ENCODE data around the gene EXOC2.
"Not testable (repeated sequence)": the region's sequence is repeated elsewhere in the genome, so short reads cannot be mapped to it uniquely, and the experiment has no call there.

EXOC2 gene

GRCh38 chr6:621931-622330 lies 71.0 kb downstream of the EXOC2 start:
- FAIRE-seq (no peak), DNase-seq (ENCODE audit: insufficient read length, low spot score) (no peak)
- TF ChIP-seq PAX5 (IDR thresholded peaks at IDR 0.05; ENCODE audit: insufficient read depth, low read length, severe bottlenecking) (no peak), SPI1 (IDR thresholded peaks at IDR 0.05; ENCODE audit: low read depth, low read length) (no peak), POLR2AphosphoS5 (IDR thresholded peaks at IDR 0.05; ENCODE audit: low read depth, low read length) (no peak), POU2F2 (IDR thresholded peaks at IDR 0.05; ENCODE audit: low read depth, low read length) (no peak), TAF1 (IDR thresholded peaks at IDR 0.05; ENCODE audit: low read depth, low read length) (no peak), POLR2A (IDR thresholded peaks at IDR 0.05; ENCODE audit: low read depth, low read length) (no peak)

- TF ChIP-seq POLR2AphosphoS5 (IDR thresholded peaks at IDR 0.05; ENCODE audit: low read depth, low read length) (no peak), POLR2A (IDR thresholded peaks at IDR 0.05; ENCODE audit: low read depth, low read length) (no peak), PAX5 (IDR thresholded peaks at IDR 0.05; ENCODE audit: insufficient read depth, low read length, severe bottlenecking) (no peak)
- no peak for FAIRE-seq
- no peak for DNase-seq (ENCODE audit: insufficient read length, low spot score)
Measured at GRCh38 chr6:620950-621349, 72.0 kb downstream of the EXOC2 start.

GRCh38 chr6:620166-620565 lies 72.8 kb downstream of the EXOC2 start:
- no peak for TF ChIP-seq POU2F2 (IDR thresholded peaks at IDR 0.05; ENCODE audit: low read depth, low read length)
- no peak for TF ChIP-seq POLR2A (IDR thresholded peaks at IDR 0.05; ENCODE audit: low read depth, low read length)
- TF ChIP-seq POLR2AphosphoS5 (IDR thresholded peaks at IDR 0.05; ENCODE audit: low read depth, low read length), result no peak
- no peak for TF ChIP-seq TAF1 (IDR thresholded peaks at IDR 0.05; ENCODE audit: low read depth, low read length)
- no peak for TF ChIP-seq SPI1 (IDR thresholded peaks at IDR 0.05; ENCODE audit: low read depth, low read length)
- TF ChIP-seq PAX5 (IDR thresholded peaks at IDR 0.05; ENCODE audit: insufficient read depth, low read length, severe bottlenecking), result no peak
- FAIRE-seq, result no peak
- no peak for DNase-seq (ENCODE audit: insufficient read length, low spot score)

- DNase-seq (ENCODE audit: insufficient read length, low spot score), result no peak
- FAIRE-seq, result no peak
- no peak for TF ChIP-seq TAF1 (IDR thresholded peaks at IDR 0.05; ENCODE audit: low read depth, low read length)
- TF ChIP-seq POLR2AphosphoS5 (IDR thresholded peaks at IDR 0.05; ENCODE audit: low read depth, low read length), result no peak
- TF ChIP-seq SPI1 (IDR thresholded peaks at IDR 0.05; ENCODE audit: low read depth, low read length), result no peak
- TF ChIP-seq PAX5 (IDR thresholded peaks at IDR 0.05; ENCODE audit: insufficient read depth, low read length, severe bottlenecking), result no peak
- no peak for TF ChIP-seq POLR2A (IDR thresholded peaks at IDR 0.05; ENCODE audit: low read depth, low read length)
- no peak for TF ChIP-seq POU2F2 (IDR thresholded peaks at IDR 0.05; ENCODE audit: low read depth, low read length)
Measured at GRCh38 chr6:617456-618100, 75.4 kb downstream of the EXOC2 start.

GRCh38 chr6:613981-614380 lies 79.0 kb downstream of the EXOC2 start:
- TF ChIP-seq SPI1 (IDR thresholded peaks at IDR 0.05; ENCODE audit: low read depth, low read length) (no peak), POLR2AphosphoS5 (IDR thresholded peaks at IDR 0.05; ENCODE audit: low read depth, low read length) (no peak), TAF1 (IDR thresholded peaks at IDR 0.05; ENCODE audit: low read depth, low read length) (no peak), POU2F2 (IDR thresholded peaks at IDR 0.05; ENCODE audit: low read depth, low read length) (no peak), POLR2A (IDR thresholded peaks at IDR 0.05; ENCODE audit: low read depth, low read length) (no peak), PAX5 (IDR thresholded peaks at IDR 0.05; ENCODE audit: insufficient read depth, low read length, severe bottlenecking) (no peak)
- DNase-seq (ENCODE audit: insufficient read length, low spot score) (no peak), FAIRE-seq (no peak)

- DNase-seq (ENCODE audit: insufficient read length, low spot score) (no peak), FAIRE-seq (no peak)
- no peak for TF ChIP-seq TAF1 (IDR thresholded peaks at IDR 0.05; ENCODE audit: low read depth, low read length)
- no peak for TF ChIP-seq PAX5 (IDR thresholded peaks at IDR 0.05; ENCODE audit: insufficient read depth, low read length, severe bottlenecking)
- TF ChIP-seq SPI1 (IDR thresholded peaks at IDR 0.05; ENCODE audit: low read depth, low read length), result no peak
- no peak for TF ChIP-seq POLR2A (IDR thresholded peaks at IDR 0.05; ENCODE audit: low read depth, low read length)
- no peak for TF ChIP-seq POLR2AphosphoS5 (IDR thresholded peaks at IDR 0.05; ENCODE audit: low read depth, low read length)
- no peak for TF ChIP-seq POU2F2 (IDR thresholded peaks at IDR 0.05; ENCODE audit: low read depth, low read length)
Measured at GRCh38 chr6:611928-612327, 81.0 kb downstream of the EXOC2 start.

- FAIRE-seq (peak; percentile 71), DNase-seq (ENCODE audit: insufficient read length, low spot score) (no peak)
Measured at GRCh38 chr6:610882-611281, 82.1 kb downstream of the EXOC2 start.

GRCh38 chr6:609905-610304 lies 83.0 kb downstream of the EXOC2 start:
- no peak for FAIRE-seq
- TF ChIP-seq POLR2AphosphoS5 (IDR thresholded peaks at IDR 0.05; ENCODE audit: low read depth, low read length) (no peak), SPI1 (IDR thresholded peaks at IDR 0.05; ENCODE audit: low read depth, low read length) (no peak), PAX5 (IDR thresholded peaks at IDR 0.05; ENCODE audit: insufficient read depth, low read length, severe bottlenecking) (no peak), POU2F2 (IDR thresholded peaks at IDR 0.05; ENCODE audit: low read depth, low read length) (no peak), POLR2A (IDR thresholded peaks at IDR 0.05; ENCODE audit: low read depth, low read length) (no peak), TAF1 (IDR thresholded peaks at IDR 0.05; ENCODE audit: low read depth, low read length) (no peak)
- no peak for DNase-seq (ENCODE audit: insufficient read length, low spot score)

More at GRCh38 chr6:610882-611281, 82.1 kb downstream of the EXOC2 start:
- no peak for TF ChIP-seq POLR2A (IDR thresholded peaks at IDR 0.05; ENCODE audit: low read depth, low read length)
- TF ChIP-seq POLR2AphosphoS5 (IDR thresholded peaks at IDR 0.05; ENCODE audit: low read depth, low read length), result no peak
- no peak for TF ChIP-seq PAX5 (IDR thresholded peaks at IDR 0.05; ENCODE audit: insufficient read depth, low read length, severe bottlenecking)
- no peak for TF ChIP-seq POU2F2 (IDR thresholded peaks at IDR 0.05; ENCODE audit: low read depth, low read length)
- TF ChIP-seq SPI1 (IDR thresholded peaks at IDR 0.05; ENCODE audit: low read depth, low read length), result no peak
- TF ChIP-seq TAF1 (IDR thresholded peaks at IDR 0.05; ENCODE audit: low read depth, low read length), result no peak

- DNase-seq (ENCODE audit: insufficient read length, low spot score) (no peak), FAIRE-seq (no peak)
- no peak for TF ChIP-seq POLR2AphosphoS5 (IDR thresholded peaks at IDR 0.05; ENCODE audit: low read depth, low read length)
- TF ChIP-seq POLR2A (IDR thresholded peaks at IDR 0.05; ENCODE audit: low read depth, low read length), result no peak
- TF ChIP-seq SPI1 (IDR thresholded peaks at IDR 0.05; ENCODE audit: low read depth, low read length), result no peak
- TF ChIP-seq POU2F2 (IDR thresholded peaks at IDR 0.05; ENCODE audit: low read depth, low read length), result no peak
- no peak for TF ChIP-seq PAX5 (IDR thresholded peaks at IDR 0.05; ENCODE audit: insufficient read depth, low read length, severe bottlenecking)
- no peak for TF ChIP-seq TAF1 (IDR thresholded peaks at IDR 0.05; ENCODE audit: low read depth, low read length)
Measured at GRCh38 chr6:606829-607379, 86.0 kb downstream of the EXOC2 start.

- not testable (repeated sequence) for FAIRE-seq; DNase-seq (ENCODE audit: insufficient read length, low spot score)
Measured at GRCh38 chr6:605895-606294, 87.0 kb downstream of the EXOC2 start.
